ENCODE data around the gene TCF25.

GRCh38 chr16:89864527-89864820 lies 8.9 kb upstream of the TCF25 start:
- no peak for TF ChIP-seq CTCF (conservative IDR thresholded peaks at IDR 0.05)
- TF ChIP-seq EZH2 (IDR thresholded peaks at IDR 0.05; ENCODE audit: low read depth): no peak

Data from PC-9 (cell line).